NCI-H345 (cell line): ENCODE measurements around the gene MFSD6.
"Not testable (repeated sequence)": the region's sequence is repeated elsewhere in the genome, so short reads cannot be mapped to it uniquely, and the experiment has no call there.

Source experiments
- DNase-seq: peaks from one replicate; lab custom pipeline; 2025; lab: John Stamatoyannopoulos, UW

The MFSD6 gene

DNA sequence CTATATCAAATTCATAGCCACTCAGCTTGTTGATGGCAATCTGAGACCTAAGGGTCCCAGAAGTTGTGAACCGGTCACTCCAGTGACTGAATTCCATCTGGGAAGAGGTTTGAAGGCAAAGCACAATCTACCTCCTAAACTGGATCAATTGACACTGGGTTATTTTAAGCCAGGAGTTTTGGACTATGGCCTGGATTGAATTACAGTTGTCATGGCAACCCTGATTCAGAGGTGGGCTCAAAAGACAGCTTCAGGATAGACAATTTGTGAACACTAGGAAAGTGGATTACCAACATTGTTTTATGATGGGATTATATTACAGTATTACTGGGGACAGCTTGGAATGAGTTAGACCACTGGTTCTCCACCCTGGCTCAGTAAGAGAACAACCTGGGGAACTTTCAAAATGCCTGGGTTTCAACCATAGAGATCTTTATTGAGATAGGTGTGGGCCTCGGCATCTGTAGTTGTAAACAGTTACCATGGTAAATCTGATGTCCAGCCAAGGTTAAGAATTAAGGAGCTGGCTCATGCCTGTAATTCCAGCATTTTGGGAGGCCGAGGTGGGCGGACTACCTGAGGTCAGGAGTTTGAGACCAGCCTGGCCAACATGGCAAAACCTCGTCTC lies 58.8 kb downstream of the MFSD6 start:
- DNase-seq = peak; percentile 47

DNA sequence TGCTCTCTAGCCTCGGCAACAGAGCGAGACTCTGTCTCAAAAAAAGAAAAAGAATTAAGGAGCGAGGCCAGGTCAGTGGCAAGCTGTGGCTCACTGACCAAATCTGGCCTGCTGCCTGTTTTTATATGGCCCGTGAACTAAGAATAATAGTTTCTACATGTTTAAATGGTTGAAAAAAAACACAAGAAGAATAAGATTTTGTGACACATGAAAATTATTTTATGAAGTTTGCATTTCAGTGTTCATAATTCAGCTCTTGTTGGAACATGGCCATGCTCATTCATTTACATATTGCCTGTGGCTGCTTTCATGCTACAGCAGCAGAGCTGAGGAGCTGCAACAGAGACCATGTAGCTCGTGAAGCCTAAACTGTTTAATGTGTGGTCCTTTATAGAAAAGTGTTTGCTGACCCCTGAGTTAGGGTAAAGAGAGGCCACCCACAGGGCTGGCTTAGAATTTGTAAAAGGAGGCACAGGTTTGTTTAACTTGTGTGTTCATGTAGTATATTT lies 59.5 kb downstream of the MFSD6 start:
- peak; percentile 83 for DNase-seq

- not testable (repeated sequence) for DNase-seq
Observed at GRCh38 chr2:190468354-190468753, 60.2 kb downstream of the MFSD6 start.

GRCh38 chr2:190468814-190469569 lies 60.8 kb downstream of the MFSD6 start:
- peak; percentile 96 for DNase-seq

- peak; percentile 97 for DNase-seq
Observed at GRCh38 chr2:190469771-190470170, 61.6 kb downstream of the MFSD6 start.

GRCh38 chr2:190470256-190470826 lies 62.2 kb downstream of the MFSD6 start:
- no peak for DNase-seq

DNA sequence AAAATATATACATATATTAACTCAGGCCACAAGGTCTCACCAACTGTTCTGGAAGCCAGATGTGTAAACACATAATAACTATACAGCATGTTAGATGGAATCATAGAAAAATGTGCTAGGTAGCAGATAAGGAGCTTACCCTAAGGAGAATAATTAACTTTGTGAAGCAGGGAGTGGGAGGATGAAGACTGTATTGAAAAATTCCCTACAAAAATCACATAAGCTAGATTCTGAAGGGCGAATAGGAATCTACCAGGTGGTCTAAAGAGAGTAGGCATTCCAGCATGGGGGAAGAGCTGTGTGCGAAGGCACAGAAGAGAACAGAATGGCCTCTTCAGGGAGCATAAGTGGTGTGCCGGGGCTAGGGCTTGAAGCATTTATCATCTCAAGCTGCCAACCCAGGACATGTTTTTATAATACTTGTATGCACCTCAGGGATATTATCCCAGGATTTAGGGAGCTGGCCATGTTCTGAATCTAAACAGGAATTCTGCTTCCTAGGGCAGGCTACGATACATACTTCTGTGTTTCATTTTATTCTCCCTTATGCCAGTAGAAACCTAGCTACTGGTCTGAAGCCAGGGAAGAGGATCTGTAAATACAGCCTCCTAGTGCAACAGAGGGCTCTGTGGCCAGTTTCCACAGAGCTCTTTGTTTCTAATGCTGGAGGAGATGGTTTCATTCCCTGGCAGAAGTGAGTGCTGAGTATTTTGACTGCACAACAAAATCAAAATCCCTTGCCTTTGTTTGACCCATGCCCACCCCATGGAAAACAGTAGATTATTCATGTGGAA lies 69.7 kb downstream of the MFSD6 start:
- peak; percentile 71 for DNase-seq

GRCh38 chr2:190478572-190479195 lies 70.5 kb downstream of the MFSD6 start:
- DNase-seq = no peak

DNA sequence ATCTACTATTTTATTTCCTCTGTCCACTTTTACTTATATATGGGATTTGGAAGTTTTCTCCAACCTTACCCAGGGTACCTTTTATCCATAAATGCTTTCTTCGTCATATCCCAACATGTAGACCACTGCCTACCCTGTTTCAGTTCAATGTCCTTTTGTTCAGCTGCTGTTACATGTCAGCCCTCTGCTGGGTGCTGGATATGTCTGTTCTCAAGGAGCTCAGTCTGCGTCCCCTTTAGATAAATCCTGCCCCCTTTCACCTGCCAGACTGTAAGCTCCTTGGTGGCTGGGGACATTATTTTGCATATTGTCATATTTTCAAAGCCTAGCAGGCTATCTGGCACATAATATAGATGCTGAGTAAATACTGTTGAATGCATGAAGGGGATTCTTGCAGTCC lies 73.2 kb downstream of the MFSD6 start:
- DNase-seq = no peak

GRCh38 chr2:190482451-190482850 lies 74.3 kb downstream of the MFSD6 start:
- DNase-seq = no peak

GRCh38 chr2:190486037-190486623 lies 78.0 kb downstream of the MFSD6 start:
- no peak for DNase-seq

- no peak for DNase-seq
Observed at GRCh38 chr2:190488516-190489233, 80.5 kb downstream of the MFSD6 start.

GRCh38 chr2:190489475-190489874 lies 81.3 kb downstream of the MFSD6 start:
- no peak for DNase-seq

GRCh38 chr2:190490502-190490901 lies 82.3 kb downstream of the MFSD6 start:
- DNase-seq = no peak

GRCh38 chr2:190493095-190493494 lies 84.9 kb downstream of the MFSD6 start:
- no peak for DNase-seq

DNA sequence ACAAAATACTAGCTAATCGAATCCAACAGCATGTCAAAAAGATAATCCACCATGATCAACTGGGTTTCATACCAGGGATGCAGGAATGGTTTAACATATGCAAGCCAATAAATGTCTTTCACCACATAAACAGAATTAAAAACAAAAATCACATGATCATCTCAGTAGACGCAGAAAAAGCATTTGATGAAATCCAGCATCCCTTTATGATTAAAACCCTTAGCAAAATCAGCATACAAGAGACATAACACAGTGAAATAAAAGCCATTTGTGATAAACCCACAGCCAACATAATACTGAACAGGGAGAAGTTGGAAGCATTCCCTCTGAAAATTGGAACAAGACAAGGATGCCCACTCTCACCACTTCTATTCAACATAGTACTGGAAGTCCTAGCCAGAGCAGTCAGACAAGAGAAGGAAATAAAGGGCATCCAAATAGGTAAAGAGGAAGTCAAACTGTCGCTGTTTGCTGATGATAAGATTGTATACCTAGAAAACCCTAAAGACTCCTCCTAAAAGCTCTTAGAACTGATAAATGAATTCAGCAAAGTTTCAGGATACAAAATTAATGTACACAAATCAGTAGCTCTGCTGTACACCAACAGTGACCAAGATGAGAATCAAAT lies 86.6 kb downstream of the MFSD6 start:
- not testable (repeated sequence) for DNase-seq

DNA sequence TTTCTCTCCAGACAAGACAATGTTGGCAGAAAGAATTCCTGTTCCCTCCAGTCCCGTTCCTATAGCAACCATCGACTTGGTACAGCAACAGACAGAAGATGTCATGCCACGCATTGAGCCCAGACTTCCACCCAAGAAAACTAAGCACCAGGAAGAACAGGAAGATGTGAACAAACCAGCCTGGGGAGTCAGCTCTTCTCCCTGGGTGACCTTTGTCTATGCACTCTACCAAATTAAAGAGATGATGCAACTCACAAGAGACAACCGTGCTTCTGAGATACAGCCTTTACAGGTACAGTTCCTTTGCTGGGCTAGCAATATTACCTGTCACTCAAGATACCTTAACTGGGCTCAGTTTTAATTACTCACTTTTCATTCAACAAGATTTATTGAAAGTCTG lies 89.3 kb downstream of the MFSD6 start:
- no peak for DNase-seq

GRCh38 chr2:190499273-190499672 lies 91.1 kb downstream of the MFSD6 start:
- no peak for DNase-seq

DNA sequence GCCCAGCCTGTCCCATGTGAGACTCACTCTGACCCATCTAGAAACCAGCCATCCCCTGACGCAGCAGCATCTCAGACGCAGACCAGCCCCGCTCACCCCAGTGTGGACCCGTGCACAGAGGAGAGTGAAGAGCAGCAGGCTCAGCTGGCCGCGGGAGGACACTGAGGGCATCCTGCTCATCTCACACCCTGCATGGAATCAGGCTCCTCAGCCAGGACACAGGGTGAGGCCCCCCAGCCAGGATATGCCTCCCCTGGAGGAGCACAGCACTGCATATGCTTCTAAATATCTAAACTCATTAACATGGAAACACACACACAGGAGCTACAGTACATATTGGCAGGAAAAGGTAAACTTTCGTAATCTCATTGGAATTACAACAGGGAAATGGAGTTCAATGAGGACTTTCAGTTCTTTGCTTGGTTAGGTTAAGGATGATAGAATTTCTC lies 91.9 kb downstream of the MFSD6 start:
- no peak for DNase-seq

GRCh38 chr2:190501231-190501630 lies 93.1 kb downstream of the MFSD6 start:
- DNase-seq = no peak
